HFFc6 (cell line): ENCODE data around the gene TPM3. TPM values are rescaled to one million over a fixed set of nuclear protein-coding genes. Genes with fewer than 3 reads are reported as not detected.

Experiments used
- DNase-seq: peaks from one replicate; pipeline ENCODE4 v3.0.0-alpha.2; 2018
- H3K27ac Mint-ChIP-seq: 2 replicates; pipeline ENCODE4 v1.8.0; 2020; ENCODE audit warnings: mild to moderate bottlenecking, mixed read lengths
- H3K27me3 Mint-ChIP-seq: 2 replicates; pipeline ENCODE4 v1.8.0; 2021; ENCODE audit warnings: mild to moderate bottlenecking, moderate library complexity, mixed read lengths; ENCODE audit not compliant: insufficient read depth
- H3K36me3 Mint-ChIP-seq: 2 replicates; pipeline ENCODE4 v1.8.0; 2021; ENCODE audit warnings: low read depth, mixed read lengths
- H3K4me1 Mint-ChIP-seq: 2 replicates; pipeline ENCODE4 v1.8.0; 2020; ENCODE audit warnings: low read depth, mixed read lengths
- H3K4me3 Mint-ChIP-seq: 2 replicates; pipeline ENCODE4 v1.8.0; 2020; ENCODE audit warnings: mild to moderate bottlenecking, moderate library complexity, mixed read lengths
- H3K9me3 Mint-ChIP-seq: 2 replicates; pipeline ENCODE4 v1.8.0; 2020; ENCODE audit warnings: mild to moderate bottlenecking, mixed read lengths
- CTCF ChIP-seq: fragments of 200-600 bp; sonication (generic); IDR thresholded peaks from 2 replicates; pipeline ENCODE4 v1.5.0; 2021; ENCODE audit warnings: antibody characterized with exemption, mild to moderate bottlenecking
- microRNA-seq: library from miRNA; unstranded; fragments of <30 nt; microRNA quantifications from one replicate; pipeline ENCODE4, GENCODE V29; 2019
- total RNA-seq, 6 experiments: library from RNA; stranded (reverse); fragmentation: NEBNext Ultra II Directional; extraction: Animal tissue kit (Norgen Biotek cat#: 25700); gene quantifications; 2 replicates in 1 of 6; 3 replicates in 5 of 6; pipeline ENCODE4 v1.2.3, GENCODE V29; 2021

Gene TPM3
- total RNA-seq, 6 experiments from 2014 or later: 503 to 809 (median 701) TPM

- H3K27ac Mint-ChIP-seq: no peak overlapping the region
- H3K9me3 Mint-ChIP-seq: no peaks in the 10 kb centered on the region
- no peak overlapping the region for H3K4me3 Mint-ChIP-seq
- no peak for TF ChIP-seq CTCF
- DNase-seq: no peak
- peaks cover 4% of the 10 kb centered on the region; the same call in 1 of the 2 replicates for H3K27me3 Mint-ChIP-seq
- no peaks in the 10 kb centered on the region for H3K4me1 Mint-ChIP-seq
- no peaks in the 10 kb centered on the region for H3K36me3 Mint-ChIP-seq
These were observed 76.7 kb downstream of the TPM3 start for GRCh38 chr1:154115180-154115579.

Small RNA genes lying within 50 kb of the gene (microRNA-seq; reads per million reads assigned to microRNA genes)
- 2.3 reads per million for gene MIR190B

Other genes with a start within 250 kb of the TPM3 start
- gene DENND4B, start 245.4 kb downstream of the TPM3 start, total RNA-seq: 10 to 100 TPM; 20.5 to 26.6 (median 23.4) TPM
- 10 to 100 TPM; 22.3 to 31.3 (median 29.1) TPM for gene CRTC2, start 233.5 kb downstream of the TPM3 start, total RNA-seq
- 10 to 100 TPM; 88.8 to 95.7 (median 93.0) TPM for gene SLC39A1, start 228.6 kb downstream of the TPM3 start, total RNA-seq
- 1 to 10 TPM; 3.6 to 4.6 (median 4.1) TPM for gene CREB3L4, start 224.2 kb downstream of the TPM3 start, total RNA-seq
- gene JTB, start 214.4 kb downstream of the TPM3 start, total RNA-seq: 100 to 1,000 TPM in 5 of 6 experiments, 10 to 100 TPM in 1; 99.3 to 128 (median 109) TPM
- 100 to 1,000 TPM; 119 to 138 (median 128) TPM for gene RAB13, start 205.8 kb downstream of the TPM3 start, total RNA-seq
- 1,000 to 10,000 TPM in 4 of 6 experiments, 100 to 1,000 TPM in 2; 954 to 1,562 (median 1,206) TPM for gene RPS27, start 201.3 kb downstream of the TPM3 start, total RNA-seq
- not detected for gene NUP210L, start 37.0 kb downstream of the TPM3 start, total RNA-seq
- not detected for gene CFAP141, start 14.2 kb upstream of the TPM3 start, total RNA-seq
- gene UBAP2L, start 28.9 kb upstream of the TPM3 start, total RNA-seq: 100 to 1,000 TPM; 197 to 257 (median 227) TPM
- gene HAX1, start 80.5 kb upstream of the TPM3 start, total RNA-seq: 100 to 1,000 TPM; 107 to 119 (median 110) TPM
- not detected for gene AQP10, start 129.0 kb upstream of the TPM3 start, total RNA-seq
- 100 to 1,000 TPM in 4 of 6 experiments, 10 to 100 TPM in 2; 91.3 to 119 (median 107) TPM for gene ATP8B2, start 133.4 kb upstream of the TPM3 start, total RNA-seq
- 1 to 10 TPM; 2.0 to 3.9 (median 2.3) TPM for gene IL6R, start 213.2 kb upstream of the TPM3 start, total RNA-seq